Thyroid gland (tissue), 4 donors: ENCODE results near the gene ATP6AP1.

Experiments used
- POLR2A ChIP-seq, 2 donors: fragments of 450-650 bp; IDR thresholded peaks; one replicate each; pipeline ENCODE4 v1.6.1; 2017; ENCODE audit warnings: antibody characterized with exemption in 2 of 2, mild to moderate bottlenecking in 2 of 2, moderate library complexity in 1 of 2
- TF ChIP-seq, protein P1 (sequence below), 6 experiments: fragments of 200-600 bp in 3 of 6; fragments of 450-650 bp in 3 of 6; sonication (generic) in 3 of 6; IDR thresholded peaks; one replicate each; pipeline ENCODE4 v1.5.1; 2016 to 2019; ENCODE audit warnings: antibody characterized with exemption in 6 of 6, mild to moderate bottlenecking in 2 of 6, inconsistent platforms in 1 of 6, moderate library complexity in 1 of 6

- TF ChIP-seq, protein P1, sequence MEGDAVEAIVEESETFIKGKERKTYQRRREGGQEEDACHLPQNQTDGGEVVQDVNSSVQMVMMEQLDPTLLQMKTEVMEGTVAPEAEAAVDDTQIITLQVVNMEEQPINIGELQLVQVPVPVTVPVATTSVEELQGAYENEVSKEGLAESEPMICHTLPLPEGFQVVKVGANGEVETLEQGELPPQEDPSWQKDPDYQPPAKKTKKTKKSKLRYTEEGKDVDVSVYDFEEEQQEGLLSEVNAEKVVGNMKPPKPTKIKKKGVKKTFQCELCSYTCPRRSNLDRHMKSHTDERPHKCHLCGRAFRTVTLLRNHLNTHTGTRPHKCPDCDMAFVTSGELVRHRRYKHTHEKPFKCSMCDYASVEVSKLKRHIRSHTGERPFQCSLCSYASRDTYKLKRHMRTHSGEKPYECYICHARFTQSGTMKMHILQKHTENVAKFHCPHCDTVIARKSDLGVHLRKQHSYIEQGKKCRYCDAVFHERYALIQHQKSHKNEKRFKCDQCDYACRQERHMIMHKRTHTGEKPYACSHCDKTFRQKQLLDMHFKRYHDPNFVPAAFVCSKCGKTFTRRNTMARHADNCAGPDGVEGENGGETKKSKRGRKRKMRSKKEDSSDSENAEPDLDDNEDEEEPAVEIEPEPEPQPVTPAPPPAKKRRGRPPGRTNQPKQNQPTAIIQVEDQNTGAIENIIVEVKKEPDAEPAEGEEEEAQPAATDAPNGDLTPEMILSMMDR (IDR thresholded peaks at IDR 0.05) = no peak
- no peak for TF ChIP-seq POLR2A (IDR thresholded peaks at IDR 0.05)
Observed at GRCh38 chrX:154403192-154403591, 25.3 kb upstream of the ATP6AP1 start.
